T-helper 22 cell (primary cell): ENCODE measurements around the gene DMP1.
"Not testable (repeated sequence)": the region's sequence is repeated elsewhere in the genome, so short reads cannot be mapped to it uniquely, and the experiment has no call there.

Experiments
- DNase-seq: peaks from one replicate; pipeline ENCODE4 v3.0.0-alpha.2; 2020; ENCODE audit warnings: low read depth

DMP1 gene

DNA sequence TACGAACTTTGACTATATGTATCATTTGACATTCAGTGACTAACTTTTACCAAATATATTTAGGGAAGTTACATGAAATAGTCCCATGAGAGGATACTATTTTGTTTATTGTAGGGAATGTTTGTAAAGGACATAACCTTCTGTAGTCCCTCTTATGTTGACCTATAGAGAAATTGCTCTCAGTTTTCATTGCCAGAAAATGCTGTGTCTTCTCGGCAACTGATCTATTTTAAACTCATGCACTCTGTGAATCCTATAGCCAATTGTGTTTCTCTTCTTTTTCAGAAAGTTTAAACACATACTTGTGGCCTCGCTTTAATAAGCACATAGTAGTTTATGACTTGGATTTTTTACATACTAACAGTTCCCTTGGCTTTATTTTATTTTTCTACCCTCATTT is 38.2 kb downstream of the DMP1 start:
- no peak for DNase-seq

DNA sequence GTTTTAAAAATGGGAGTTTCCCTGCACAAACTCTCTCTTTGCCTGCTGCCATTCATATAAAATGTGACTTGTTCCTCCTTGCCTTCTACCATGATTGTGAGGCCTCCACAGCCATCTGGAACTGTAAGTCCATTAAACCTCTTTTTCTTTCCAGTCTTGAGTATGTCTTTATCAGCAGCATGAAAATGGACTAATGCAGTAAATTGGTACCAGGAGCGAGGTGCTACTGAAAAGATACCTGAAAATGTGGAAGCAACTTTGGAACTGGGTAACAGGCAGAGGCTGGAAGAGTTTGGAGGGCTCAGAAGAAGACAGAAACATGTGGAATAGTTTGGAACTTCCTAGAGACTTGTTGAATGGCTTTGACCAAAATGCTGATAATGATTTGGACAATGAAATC is 40.9 kb downstream of the DMP1 start:
- not testable (repeated sequence) for DNase-seq

DNA sequence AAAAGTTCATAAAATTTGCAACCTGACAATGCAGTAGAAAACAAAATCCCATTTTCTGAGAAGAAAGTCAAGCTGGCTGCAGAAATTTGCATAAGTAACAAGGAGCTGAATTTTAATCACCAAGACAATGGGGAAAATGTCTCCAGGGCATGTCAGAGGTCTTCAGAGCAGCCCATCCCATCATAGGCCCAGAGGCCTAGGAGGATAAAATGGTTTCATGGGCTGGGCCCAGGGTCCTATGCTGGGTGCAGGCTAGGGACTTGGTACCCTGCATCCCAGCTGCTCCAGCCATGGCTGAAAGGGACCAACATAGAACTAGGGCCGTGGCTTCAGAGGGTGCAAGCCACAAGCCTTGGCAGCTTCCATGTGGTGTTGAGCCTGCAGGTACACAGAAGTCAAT is 42.0 kb downstream of the DMP1 start:
- DNase-seq: not testable (repeated sequence)

DNA sequence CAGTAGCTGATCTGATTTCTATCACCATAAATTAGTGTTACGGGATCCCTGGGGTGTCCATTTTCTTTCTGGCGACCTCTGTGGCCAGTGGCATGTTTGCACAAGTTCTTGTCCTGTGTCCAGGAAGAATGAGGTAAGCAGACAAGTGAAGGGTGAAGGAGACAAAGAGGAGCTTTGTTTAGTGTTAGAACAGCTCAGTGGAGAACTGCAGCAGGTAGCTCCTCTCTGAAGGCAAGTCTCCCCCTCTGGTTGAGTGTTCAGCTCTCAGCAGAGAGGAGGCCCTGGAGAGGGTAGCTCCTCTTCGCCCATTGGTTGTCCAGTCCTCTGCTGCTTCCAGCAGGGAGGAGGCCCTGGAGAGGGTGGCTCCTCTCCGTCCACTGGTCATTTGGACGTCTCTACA is 47.2 kb downstream of the DMP1 start:
- no peak for DNase-seq

DNA sequence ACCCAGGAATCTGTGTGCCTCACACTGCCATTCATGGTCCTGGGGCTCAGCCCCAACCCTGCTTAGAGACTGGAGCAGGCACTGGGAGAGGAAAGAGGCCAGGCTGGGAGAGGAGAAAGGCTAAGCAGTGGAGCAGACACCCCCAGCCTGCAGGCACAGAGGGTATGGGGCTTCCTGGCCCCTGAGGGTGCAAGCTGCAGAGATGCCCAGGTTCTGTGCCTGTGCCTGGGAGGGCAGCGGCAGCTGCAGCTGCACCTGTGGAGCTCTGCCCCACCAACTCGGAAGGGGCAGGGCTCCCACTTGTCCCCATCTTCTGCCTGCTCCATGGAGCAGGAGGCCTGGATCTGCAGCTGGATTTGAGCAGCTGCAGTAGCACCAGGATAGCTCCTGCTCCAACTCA is 47.9 kb downstream of the DMP1 start:
- DNase-seq: no peak

DNA sequence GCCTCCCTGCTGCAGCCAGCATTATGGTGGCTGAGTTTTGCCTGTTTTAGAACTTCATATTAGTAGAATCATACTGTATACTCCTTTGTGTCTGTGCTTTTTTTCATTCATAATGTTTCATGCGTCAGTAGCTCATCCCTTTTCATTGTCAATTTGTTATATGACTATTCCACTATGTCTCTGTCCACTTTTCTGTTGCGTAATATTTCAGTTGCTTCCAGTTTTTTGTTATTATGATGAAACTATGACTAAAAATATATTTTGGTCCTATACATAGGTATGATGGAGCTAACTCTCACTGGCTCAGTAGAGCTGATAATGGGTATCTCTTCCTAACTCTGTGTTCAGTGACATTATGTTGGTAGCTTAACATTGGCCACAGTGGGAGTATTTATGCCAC is 48.3 kb downstream of the DMP1 start:
- DNase-seq: no peak

DNA sequence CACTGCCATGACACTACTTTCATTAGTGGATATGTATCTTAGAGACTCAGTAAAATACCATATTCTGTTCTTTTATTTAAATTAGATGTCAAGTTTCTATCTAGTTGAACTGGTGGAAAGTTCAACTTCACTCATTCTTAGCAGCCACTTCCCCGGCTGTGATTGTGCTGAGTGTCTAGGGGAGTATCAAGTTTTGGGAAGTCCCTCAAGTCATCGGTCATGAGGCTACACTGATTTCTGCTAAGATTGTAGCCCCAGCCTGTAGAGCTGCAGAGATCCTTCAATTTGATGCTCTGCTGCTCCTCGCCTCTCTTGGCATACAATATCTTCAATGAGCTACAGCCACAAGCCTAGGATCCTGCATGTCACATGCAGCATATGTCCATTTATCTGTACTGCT is 53.9 kb downstream of the DMP1 start:
- no peak for DNase-seq

DNA sequence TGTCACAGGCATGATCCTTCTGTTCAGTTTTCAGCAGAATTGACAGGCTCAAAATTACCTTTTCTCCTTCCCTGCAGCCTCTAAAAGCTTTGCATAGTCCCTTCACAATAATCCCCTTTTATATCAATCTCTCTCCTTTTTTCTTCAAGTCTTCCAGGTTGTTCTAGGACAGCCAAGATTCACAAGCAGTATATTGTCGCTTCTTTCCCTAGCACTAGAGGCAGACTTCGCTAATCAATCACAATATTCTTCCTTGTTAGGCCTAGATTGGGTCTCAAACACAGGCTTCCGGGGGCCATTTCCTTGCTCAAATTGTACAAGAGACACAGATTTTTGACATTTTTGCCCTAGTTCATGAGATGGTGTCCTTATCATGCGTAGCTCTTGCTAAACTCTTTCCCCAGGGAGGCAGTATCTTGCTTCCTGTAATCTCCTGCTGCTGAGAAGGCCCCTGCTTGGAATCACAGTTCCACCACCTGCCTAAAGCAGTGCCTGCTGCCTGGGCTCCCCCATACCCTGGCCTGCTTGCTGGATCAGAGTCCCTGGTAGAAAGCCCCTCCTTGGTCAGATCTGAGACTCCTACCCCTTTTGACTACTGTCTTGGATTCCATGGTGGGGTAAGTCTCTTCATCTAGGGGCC is 57.3 kb downstream of the DMP1 start:
- DNase-seq: no peak
